ENCODE data around the gene NDEL1.

GRCh38 chr17:8436169-8436843 lies 622 bp downstream of the NDEL1 start:
- TF ChIP-seq EZH2 (IDR thresholded peaks at IDR 0.05; ENCODE audit: low read depth) = no peak
- TF ChIP-seq CTCF (conservative IDR thresholded peaks at IDR 0.05) = no peak
